Sciatic nerve (tissue), 2 donors: ENCODE measurements around the gene TRHDE. TPM values are rescaled to one million over a fixed set of nuclear protein-coding genes. Genes with fewer than 3 reads are reported as not detected.

Source experiments
- ATAC-seq: fragments of 200-7000 bp; cut with Tn5 transposase; one replicate; pipeline ENCODE4 v1.9.1; 2020; ENCODE audit warnings: mild to moderate bottlenecking, moderate library complexity
- DNase-seq: peaks from one replicate; pipeline ENCODE4 v3.0.0-alpha.2; 2020; ENCODE audit warnings: low spot score
- intact Hi-C: fragments of 100-400 bp; cut with DNase I; formaldehyde crosslinking; loops from one replicate; pipeline ENCODE4 v1.14.2; 2022
- total RNA-seq: library from RNA; stranded (reverse); fragmentation: NEBNext Ultra II Directional; extraction: Animal tissue kit (Norgen Biotek cat#: 25700); gene quantifications from one replicate; pipeline ENCODE4 v1.2.1, GENCODE V29; 2021
- donor health status: DM: no; HTN: no; CAD: no.
- donor health status: DM: no; HTN: no; CAD: no.

Gene TRHDE
- total RNA-seq, 1 donor from 2014 or later, result 4.1 TPM

GRCh38 chr12:72380441-72380840 lies 108.3 kb downstream of the TRHDE start:
- DNase-seq (no peak), ATAC-seq (no peak)
- intact Hi-C loops, result no loop called here

GRCh38 chr12:72388322-72388721 lies 116.2 kb downstream of the TRHDE start:
- no peak for DNase-seq

GRCh38 chr12:72390146-72390545 lies 118.0 kb downstream of the TRHDE start:
- intact Hi-C loops, result no loop called here
- DNase-seq, result no peak

More at GRCh38 chr12:72388322-72388721, 116.2 kb downstream of the TRHDE start:
- no peak for ATAC-seq
- intact Hi-C loops, result no loop called here

GRCh38 chr12:72406111-72406510 lies 133.9 kb downstream of the TRHDE start:
- intact Hi-C loops, result no loop called here
- DNase-seq, result no peak
- ATAC-seq, result no peak

More at GRCh38 chr12:72390146-72390545, 118.0 kb downstream of the TRHDE start:
- ATAC-seq, result no peak

GRCh38 chr12:72432037-72432604 lies 160.0 kb downstream of the TRHDE start:
- intact Hi-C loops, result no loop called here
- DNase-seq (no peak), ATAC-seq (no peak)

- intact Hi-C loops, result no loop called here
- ATAC-seq (no peak), DNase-seq (no peak)
Observed at GRCh38 chr12:72433298-72433697, 161.1 kb downstream of the TRHDE start.

- no peak for ATAC-seq
- DNase-seq, result no peak
- intact Hi-C loops, result no loop called here
Observed at GRCh38 chr12:72434999-72435398, 162.8 kb downstream of the TRHDE start.

- DNase-seq (no peak), ATAC-seq (no peak)
- intact Hi-C loops, result no loop called here
Observed at GRCh38 chr12:72442217-72442616, 170.0 kb downstream of the TRHDE start.

- intact Hi-C loops, result no loop called here
- DNase-seq, result no peak
- no peak for ATAC-seq
Observed at GRCh38 chr12:72444125-72444524, 172.0 kb downstream of the TRHDE start.

GRCh38 chr12:72444566-72444965 lies 172.4 kb downstream of the TRHDE start:
- ATAC-seq (no peak), DNase-seq (no peak)
- intact Hi-C loops, result no loop called here

- DNase-seq (no peak), ATAC-seq (no peak)
- intact Hi-C loops, result no loop called here
Observed at GRCh38 chr12:72448089-72448488, 175.9 kb downstream of the TRHDE start.

- ATAC-seq, result no peak
- DNase-seq, result no peak
- intact Hi-C loops, result no loop called here
Observed at GRCh38 chr12:72448805-72449204, 176.6 kb downstream of the TRHDE start.

GRCh38 chr12:72453066-72453465 lies 180.9 kb downstream of the TRHDE start:
- intact Hi-C loops, result no loop called here
- ATAC-seq (no peak), DNase-seq (no peak)

- intact Hi-C loops, result no loop called here
- DNase-seq, result no peak
- ATAC-seq, result no peak
Observed at GRCh38 chr12:72453550-72453949, 181.4 kb downstream of the TRHDE start.

- ATAC-seq (no peak), DNase-seq (no peak)
- intact Hi-C loops, result no loop called here
Observed at GRCh38 chr12:72464471-72464870, 192.3 kb downstream of the TRHDE start.

- intact Hi-C loops, result no loop called here
- no peak for ATAC-seq
- no peak for DNase-seq
Observed at GRCh38 chr12:72465155-72465554, 193.0 kb downstream of the TRHDE start.

GRCh38 chr12:72465940-72466630 lies 193.9 kb downstream of the TRHDE start:
- DNase-seq (no peak), ATAC-seq (no peak)
- intact Hi-C loops, result no loop called here

- intact Hi-C loops, result no loop called here
- ATAC-seq, result no peak
- no peak for DNase-seq
Observed at GRCh38 chr12:72467985-72468384, 195.8 kb downstream of the TRHDE start.

- ATAC-seq (no peak), DNase-seq (no peak)
- intact Hi-C loops, result no loop called here
Observed at GRCh38 chr12:72468505-72468904, 196.3 kb downstream of the TRHDE start.

GRCh38 chr12:72471806-72472205 lies 199.6 kb downstream of the TRHDE start:
- intact Hi-C loops, result no loop called here
- no peak for ATAC-seq
- DNase-seq, result no peak

GRCh38 chr12:72472350-72472749 lies 200.2 kb downstream of the TRHDE start:
- intact Hi-C loops, result no loop called here
- ATAC-seq (no peak), DNase-seq (no peak)
